ENCODE measurements around the gene MRPS26.
"Not testable (repeated sequence)": the region's sequence is repeated elsewhere in the genome, so short reads cannot be mapped to it uniquely, and the experiment has no call there.

MRPS26 gene

GRCh38 chr20:3043322-3043721 is 2.5 kb upstream of the MRPS26 start, which contains the start of gene GNRH2:
GNRH2 (plus strand) TSS chr20:3043622; CDS start chr20:3044415, 793 bp downstream.
- no peak for DNase-seq

- no peak for DNase-seq
Observed at GRCh38 chr20:3044336-3044965, 1.4 kb upstream of the MRPS26 start.

- no peak for DNase-seq
Observed at GRCh38 chr20:3045042-3045815, 623 bp upstream of the MRPS26 start.

GRCh38 chr20:3046677-3047462 is 1.0 kb downstream of the MRPS26 start:
- DNase-seq = no peak

GRCh38 chr20:3047486-3048419 is 1.9 kb downstream of the MRPS26 start:
- no peak for DNase-seq

- DNase-seq = no peak
Observed at GRCh38 chr20:3051385-3052019, 5.7 kb downstream of the MRPS26 start.

GRCh38 chr20:3059489-3059888 is 13.6 kb downstream of the MRPS26 start:
- DNase-seq = no peak

- DNase-seq = not testable (repeated sequence)
Observed at GRCh38 chr20:3064119-3064518, 18.3 kb downstream of the MRPS26 start.

DNA sequence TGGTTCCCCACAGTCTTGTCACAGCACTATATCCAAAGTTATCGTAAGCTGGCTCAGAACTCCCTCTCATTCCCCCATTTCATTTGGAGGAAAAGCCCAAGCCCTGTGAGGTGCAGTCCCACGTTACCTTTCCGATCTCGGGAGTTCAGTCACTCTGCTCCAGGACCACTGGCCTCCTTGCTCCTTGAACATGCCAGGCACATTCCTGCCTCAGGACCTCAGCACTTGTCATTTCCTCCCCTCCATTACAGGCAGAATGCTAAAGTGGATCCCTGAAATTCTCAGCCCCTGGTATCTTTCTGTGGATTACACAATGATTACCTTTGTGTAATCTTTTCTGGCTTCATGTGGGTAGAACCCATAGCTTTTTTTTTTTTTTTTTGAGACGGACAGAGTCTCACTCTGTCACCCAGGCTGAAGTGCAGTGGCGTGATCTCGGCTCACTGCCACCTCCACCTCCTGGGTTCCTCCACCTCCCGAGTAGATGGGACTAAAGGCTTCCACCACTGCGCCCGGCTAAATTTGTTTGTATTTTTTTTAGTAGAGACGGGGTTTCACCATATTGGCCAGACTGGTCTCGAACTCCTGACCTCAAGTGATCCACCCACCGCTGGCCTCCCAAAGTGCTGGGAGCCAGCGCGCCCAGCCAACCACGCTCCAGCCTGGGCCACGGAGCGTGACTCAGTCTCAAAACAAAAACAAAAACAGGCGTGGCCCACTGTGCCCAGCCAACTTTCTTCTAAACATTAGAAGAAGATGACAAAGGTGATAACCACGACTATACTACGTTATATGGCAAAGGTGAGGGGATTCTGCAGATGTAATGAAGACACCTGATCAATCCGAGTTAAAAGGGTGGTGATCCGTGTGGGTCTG is 21.5 kb downstream of the MRPS26 start:
- DNase-seq = no peak

- no peak for DNase-seq
Observed at GRCh38 chr20:3068075-3068474, 22.2 kb downstream of the MRPS26 start.

GRCh38 chr20:3068986-3069900 is 23.4 kb downstream of the MRPS26 start:
- no peak for DNase-seq

DNA sequence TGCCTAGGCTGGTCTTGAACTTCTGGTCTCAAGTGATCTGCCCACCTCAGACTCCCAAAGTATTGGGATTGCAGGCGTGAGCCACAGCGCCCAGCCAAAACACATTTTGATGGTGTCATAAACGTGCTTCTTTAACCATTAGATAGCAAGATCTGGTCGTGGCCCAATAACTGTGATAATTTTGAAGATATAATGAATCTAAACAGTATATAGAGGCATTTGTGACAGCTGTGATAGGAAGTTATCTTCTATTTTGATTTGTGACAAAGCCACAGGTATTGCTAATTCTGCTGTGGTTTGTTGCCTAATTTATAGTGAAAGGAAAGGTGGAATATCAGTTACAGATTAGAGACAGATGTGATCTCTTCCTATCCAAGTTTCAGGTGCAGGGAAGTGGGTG is 24.9 kb downstream of the MRPS26 start:
- no peak for DNase-seq

GRCh38 chr20:3071266-3071609 is 25.4 kb downstream of the MRPS26 start:
- DNase-seq = no peak

GRCh38 chr20:3071610-3072529 is 26.0 kb downstream of the MRPS26 start, which contains the start of gene OXT:
OXT (plus strand) TSS chr20:3071620; CDS start chr20:3071656, 36 bp downstream.
- DNase-seq = no peak

GRCh38 chr20:3072530-3073250 is 26.8 kb downstream of the MRPS26 start:
- no peak for DNase-seq

GRCh38 chr20:3073251-3073643 is 27.4 kb downstream of the MRPS26 start:
- DNase-seq = not testable (repeated sequence)

DNA sequence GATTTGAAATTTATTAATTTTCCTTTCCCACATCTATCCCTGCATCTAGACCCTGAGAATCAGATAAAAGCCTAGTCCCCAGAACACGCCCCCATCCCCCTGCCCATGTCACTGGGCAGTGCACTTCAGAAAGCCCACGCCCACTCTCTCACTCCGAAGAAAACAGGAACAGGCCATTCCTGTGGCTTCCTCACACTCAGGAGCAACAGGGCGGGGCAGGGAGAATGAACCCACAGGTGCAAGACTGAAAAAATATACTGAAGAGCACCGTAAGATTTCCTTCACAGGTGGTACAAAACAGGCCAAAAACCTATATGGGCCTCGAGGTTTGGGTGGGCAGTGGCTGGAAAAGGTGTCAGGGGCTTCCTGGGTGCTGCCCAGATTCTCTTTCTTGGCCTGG is 29.0 kb downstream of the MRPS26 start:
- no peak for DNase-seq

GRCh38 chr20:3075315-3075714 is 29.5 kb downstream of the MRPS26 start:
- not testable (repeated sequence) for DNase-seq

Data from kidney glomerular epithelial cell (primary cell).